ENCODE measurements around the gene OSM. TPM values are rescaled to one million over a fixed set of nuclear protein-coding genes. Genes with fewer than 3 reads are reported as not detected.

OSM gene
- polyA plus RNA-seq, 2 of the 4 experiments (the other 2 are of a cell fraction) = not detected

DNA sequence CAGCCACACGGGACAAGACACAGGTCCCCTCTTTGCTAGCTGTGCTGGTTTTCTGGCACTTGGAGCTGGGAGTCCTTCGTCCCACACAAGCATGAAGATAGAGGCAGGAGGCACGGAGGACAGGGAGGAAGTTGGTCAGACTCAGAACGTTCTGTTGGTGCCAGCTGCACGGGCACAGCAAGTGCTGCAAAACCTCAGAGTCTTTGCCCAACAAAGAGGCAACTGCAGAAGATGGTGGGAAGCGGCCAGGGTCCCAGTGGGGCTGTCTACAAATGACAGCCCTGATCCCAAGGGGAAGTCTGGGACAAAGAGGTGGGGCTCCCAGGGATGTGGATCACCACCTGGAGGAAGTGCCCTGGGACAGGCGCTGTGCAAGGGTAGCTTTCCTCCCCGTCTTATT is 9.4 kb upstream of the OSM start:
- ChIA-PET CTCF (interaction anchor here (1.1 to 1.9 kb wide), 4 partner anchors 10 to 168 kb away, joined by 4 to 6 read pairs (median 6); no protein-coding TSS in a partner anchor), POLR2A (no interaction called here)
- Histone ChIP-seq H3K9me3 (no peaks in the 10 kb centered on the region), H3K4me1 (peaks cover 8% of the 10 kb centered on the region; the same call in 1 of the 3 replicates), H3K4me2 (no peak overlapping the region), H3K27ac (no peak overlapping the region), H3K4me3 (no peak overlapping the region)
- no peak for ATAC-seq
- 73% methylated on average over 6 of the region's 8 CpGs for WGBS (ENCODE audit: missing lambda C conversion rate)
- no peak for DNase-seq (ENCODE audit: low read depth in 1 of 2, low spot score in 1 of 2)
- TF ChIP-seq, protein P1, sequence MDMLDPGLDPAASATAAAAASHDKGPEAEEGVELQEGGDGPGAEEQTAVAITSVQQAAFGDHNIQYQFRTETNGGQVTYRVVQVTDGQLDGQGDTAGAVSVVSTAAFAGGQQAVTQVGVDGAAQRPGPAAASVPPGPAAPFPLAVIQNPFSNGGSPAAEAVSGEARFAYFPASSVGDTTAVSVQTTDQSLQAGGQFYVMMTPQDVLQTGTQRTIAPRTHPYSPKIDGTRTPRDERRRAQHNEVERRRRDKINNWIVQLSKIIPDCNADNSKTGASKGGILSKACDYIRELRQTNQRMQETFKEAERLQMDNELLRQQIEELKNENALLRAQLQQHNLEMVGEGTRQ (IDR thresholded peaks at IDR 0.05) = no peak
- FAIRE-seq = no peak

- 82% methylated on average over 6 of the region's 8 CpGs for WGBS (ENCODE audit: missing lambda C conversion rate)
- POLR2A ChIA-PET = no interaction called here
- DNase-seq (ENCODE audit: low read depth in 1 of 2, low spot score in 1 of 2) (no peak), ATAC-seq (no peak), FAIRE-seq (no peak)
- no peak overlapping the region for H3K27ac ChIP-seq
- H3K4me1 ChIP-seq = peaks cover 8% of the 10 kb centered on the region; the same call in 1 of the 3 replicates
- TF ChIP-seq, protein P2, sequence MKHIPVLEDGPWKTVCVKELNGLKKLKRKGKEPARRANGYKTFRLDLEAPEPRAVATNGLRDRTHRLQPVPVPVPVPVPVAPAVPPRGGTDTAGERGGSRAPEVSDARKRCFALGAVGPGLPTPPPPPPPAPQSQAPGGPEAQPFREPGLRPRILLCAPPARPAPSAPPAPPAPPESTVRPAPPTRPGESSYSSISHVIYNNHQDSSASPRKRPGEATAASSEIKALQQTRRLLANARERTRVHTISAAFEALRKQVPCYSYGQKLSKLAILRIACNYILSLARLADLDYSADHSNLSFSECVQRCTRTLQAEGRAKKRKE (CRISPR knock-in tag; IDR thresholded peaks at IDR 0.05; ENCODE audit: low read depth) = no peak
- TF ChIP-seq KDM5A (IDR thresholded peaks at IDR 0.05) (no peak), JUN (IDR thresholded peaks at IDR 0.05) (no peak), ESRRA (IDR thresholded peaks at IDR 0.05; ENCODE audit: borderline replicate concordance, low read length) (no peak), NFE2L2 (conservative IDR thresholded peaks at IDR 0.05; ENCODE audit: low read length) (no peak), HOXB13 (CRISPR knock-in tag; IDR thresholded peaks at IDR 0.05; ENCODE audit: low read depth) (no peak), CTCF (IDR thresholded peaks at IDR 0.05) (no peak), CHD2 (IDR thresholded peaks at IDR 0.05; ENCODE audit: low read length, partially characterized antibody) (no peak), EHF (CRISPR knock-in tag; IDR thresholded peaks at IDR 0.05) (no peak), FOSL2 (IDR thresholded peaks at IDR 0.05) (no peak), FOSL2 (CRISPR knock-in tag; IDR thresholded peaks at IDR 0.05) (no peak), SREBF2 (IDR thresholded peaks at IDR 0.05) (no peak)
- no peak overlapping the region for H3K4me3 ChIP-seq
- no peaks in the 10 kb centered on the region for H3K9me3 ChIP-seq
- no peak overlapping the region for H3K4me2 ChIP-seq
- CTCF ChIA-PET = interaction anchor here (1.1 to 1.8 kb wide), 3 partner anchors 12 to 167 kb away, joined by 4 to 6 read pairs (median 6); no protein-coding TSS in a partner anchor
Measured at GRCh38 chr22:30275625-30276024, 9.0 kb upstream of the OSM start.

DNA sequence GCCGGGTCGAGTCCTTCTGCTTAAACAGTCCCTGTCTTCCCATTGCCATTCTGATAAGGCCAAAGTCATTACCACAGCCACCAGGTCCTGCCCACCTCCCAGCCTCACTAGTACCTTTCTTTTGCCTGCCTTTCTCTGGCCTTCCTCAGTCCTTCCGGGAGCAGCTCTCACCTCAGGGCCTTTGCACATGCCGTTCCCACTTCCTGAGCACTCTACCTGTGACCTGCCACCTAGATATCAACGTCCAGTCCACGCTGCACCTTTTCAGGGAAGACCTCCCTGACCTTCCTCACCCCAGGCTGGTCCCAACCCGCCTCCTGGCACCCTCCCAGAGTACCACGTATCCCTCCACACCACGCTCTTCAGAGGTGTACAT is 7.8 kb upstream of the OSM start:
- POLR2A ChIA-PET = no interaction called here
- no peak overlapping the region for H3K4me2 ChIP-seq
- no peaks in the 10 kb centered on the region for H3K9me3 ChIP-seq
- DNase-seq (ENCODE audit: low read depth in 1 of 2, low spot score in 1 of 2) = no peak
- WGBS (ENCODE audit: missing lambda C conversion rate) = 86% methylated on average over 9 of the region's 9 CpGs
- no peak for FAIRE-seq
- CTCF ChIA-PET = interaction anchor here (0.6 to 1.5 kb wide), 4 partner anchors 11 to 171 kb away, joined by 3 to 8 read pairs (median 4); no protein-coding TSS in a partner anchor
- H3K27ac ChIP-seq = no peak overlapping the region
- ATAC-seq = no peak
- peaks cover 8% of the 10 kb centered on the region; the same call in 1 of the 3 replicates for H3K4me1 ChIP-seq
- TF ChIP-seq RCOR1 (IDR thresholded peaks at IDR 0.05; ENCODE audit: low read depth, low read length) (no peak), HOXB13 (CRISPR knock-in tag; IDR thresholded peaks at IDR 0.05; ENCODE audit: low read depth) (no peak), MAFK (IDR thresholded peaks at IDR 0.05; ENCODE audit: partially characterized antibody) (no peak), ZC3H11A (IDR thresholded peaks at IDR 0.05) (no peak), CEBPB (IDR thresholded peaks at IDR 0.05) (no peak), NFE2L2 (conservative IDR thresholded peaks at IDR 0.05; ENCODE audit: low read length) (no peak), RFX5 (IDR thresholded peaks at IDR 0.05) (no peak), TFCP2L1 (CRISPR knock-in tag; IDR thresholded peaks at IDR 0.05) (no peak)
- TF ChIP-seq, protein P2 (CRISPR knock-in tag; IDR thresholded peaks at IDR 0.05; ENCODE audit: low read depth) = no peak
- no peak overlapping the region for H3K4me3 ChIP-seq

Measured in A549 (cell line).